Activated CD8-positive, alpha-beta memory T cell treated with anti-CD3 and anti-CD28 coated beads, Interleukin-2, amount 50 U/mL, for 1 hour (primary cell): ENCODE results near the gene LRRC25.

Experiments used
- DNase-seq: peaks from one replicate; pipeline ENCODE4 v3.0.0-alpha.2; 2020; ENCODE audit errors: extremely low read depth

Gene LRRC25

GRCh38 chr19:18435842-18436670, 38.6 kb upstream of the LRRC25 start:
- DNase-seq: no peak

DNA sequence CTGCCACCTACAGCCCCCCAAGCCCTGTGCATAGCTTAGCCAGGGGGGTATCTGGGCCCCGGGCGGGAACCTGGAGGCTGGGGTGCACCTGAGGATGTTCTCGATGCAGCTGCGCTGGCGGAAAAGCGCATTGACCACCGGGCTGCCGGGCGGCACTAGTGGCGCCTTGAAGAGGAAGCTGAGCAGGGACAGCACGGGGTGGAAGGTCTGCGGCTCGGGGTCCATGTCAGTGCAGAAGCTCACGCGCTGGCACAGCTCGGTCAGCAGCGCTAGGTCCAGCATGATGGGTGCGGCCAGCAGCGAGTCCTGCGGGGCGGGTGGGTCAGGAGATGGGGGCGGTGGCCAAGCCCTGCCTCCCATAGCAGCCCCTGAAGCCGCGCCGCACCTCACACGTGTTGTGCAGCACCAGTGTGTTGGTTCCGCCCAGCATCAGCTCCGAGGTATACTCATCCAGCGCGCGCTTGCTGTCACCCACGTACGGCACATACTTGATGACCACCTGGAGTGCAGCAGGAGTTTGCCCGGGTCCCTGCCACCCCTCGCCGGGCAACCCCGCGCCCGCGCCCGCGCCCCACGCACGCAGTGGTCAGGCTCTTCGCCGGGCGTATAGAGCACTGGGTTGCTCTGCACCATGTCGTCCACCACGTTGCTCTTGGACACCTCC, 37.9 kb upstream of the LRRC25 start:
- DNase-seq: no peak

GRCh38 chr19:18434411-18435175, 37.2 kb upstream of the LRRC25 start:
- no peak for DNase-seq

DNA sequence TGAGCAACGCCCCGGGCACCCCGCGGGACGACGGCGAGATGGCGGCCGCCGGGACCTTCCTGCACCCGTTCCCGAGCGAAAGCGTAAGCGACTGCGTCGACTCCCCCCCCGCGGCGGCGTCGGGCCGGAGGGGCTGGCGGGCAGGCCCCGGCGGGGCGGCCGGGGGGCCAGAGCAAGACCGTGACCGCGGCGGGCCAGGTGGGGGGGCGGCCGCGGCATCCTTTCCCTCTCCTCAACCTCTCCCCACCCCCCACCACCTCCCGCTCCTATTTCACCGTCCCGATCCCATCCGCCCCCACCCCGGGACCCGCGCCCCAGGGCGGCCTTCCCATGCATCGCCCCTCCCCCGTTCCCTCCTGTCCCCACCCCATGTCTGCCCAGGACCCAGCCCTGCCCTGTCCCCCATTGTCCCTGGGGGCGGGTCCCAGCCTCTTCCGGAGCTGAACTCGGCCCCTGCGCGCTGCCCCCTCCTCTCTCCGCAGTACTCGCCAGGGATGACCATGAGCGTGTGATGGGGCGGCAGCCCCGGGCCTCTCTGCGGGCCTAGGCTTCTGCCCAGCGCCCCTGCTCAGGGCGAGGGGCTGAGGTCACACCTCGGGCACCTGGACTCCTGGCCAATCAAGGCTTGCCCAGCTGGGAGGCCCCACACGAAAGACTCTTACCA, 36.4 kb upstream of the LRRC25 start:
- DNase-seq: no peak

DNA sequence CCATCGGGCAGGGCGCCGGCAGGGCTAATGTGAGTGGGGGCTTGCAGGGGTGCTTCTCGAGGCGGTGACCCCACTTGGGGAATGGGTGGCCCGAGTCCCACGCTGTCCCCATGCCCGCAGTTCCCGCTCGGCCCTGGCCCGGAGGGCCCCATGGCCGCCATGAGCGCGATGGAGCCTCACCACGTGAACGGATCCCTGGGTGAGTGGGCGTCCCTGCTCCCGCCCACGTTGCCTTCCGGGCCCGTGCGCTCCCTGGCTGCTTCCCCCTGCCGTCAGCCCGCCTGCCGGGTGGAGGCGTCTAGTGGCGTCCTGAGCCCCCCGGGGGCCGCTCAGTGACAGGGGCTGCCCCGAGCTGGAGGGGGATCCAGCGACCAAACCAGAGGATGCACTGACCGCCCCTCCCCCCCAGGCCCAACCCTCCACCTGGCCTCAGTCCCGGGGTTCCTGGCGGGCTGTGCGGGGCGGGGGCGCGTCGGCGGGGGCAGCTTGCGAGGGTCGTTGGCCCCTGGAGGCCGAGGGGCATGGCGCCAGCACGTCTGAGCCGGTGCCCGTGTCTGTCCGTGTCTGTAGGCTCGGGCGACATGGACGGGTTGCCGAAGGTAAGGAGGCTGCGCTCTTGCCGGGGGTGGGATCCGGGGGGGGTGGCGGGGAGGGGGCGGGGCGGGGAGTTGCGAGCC, 35.7 kb upstream of the LRRC25 start:
- no peak for DNase-seq

DNA sequence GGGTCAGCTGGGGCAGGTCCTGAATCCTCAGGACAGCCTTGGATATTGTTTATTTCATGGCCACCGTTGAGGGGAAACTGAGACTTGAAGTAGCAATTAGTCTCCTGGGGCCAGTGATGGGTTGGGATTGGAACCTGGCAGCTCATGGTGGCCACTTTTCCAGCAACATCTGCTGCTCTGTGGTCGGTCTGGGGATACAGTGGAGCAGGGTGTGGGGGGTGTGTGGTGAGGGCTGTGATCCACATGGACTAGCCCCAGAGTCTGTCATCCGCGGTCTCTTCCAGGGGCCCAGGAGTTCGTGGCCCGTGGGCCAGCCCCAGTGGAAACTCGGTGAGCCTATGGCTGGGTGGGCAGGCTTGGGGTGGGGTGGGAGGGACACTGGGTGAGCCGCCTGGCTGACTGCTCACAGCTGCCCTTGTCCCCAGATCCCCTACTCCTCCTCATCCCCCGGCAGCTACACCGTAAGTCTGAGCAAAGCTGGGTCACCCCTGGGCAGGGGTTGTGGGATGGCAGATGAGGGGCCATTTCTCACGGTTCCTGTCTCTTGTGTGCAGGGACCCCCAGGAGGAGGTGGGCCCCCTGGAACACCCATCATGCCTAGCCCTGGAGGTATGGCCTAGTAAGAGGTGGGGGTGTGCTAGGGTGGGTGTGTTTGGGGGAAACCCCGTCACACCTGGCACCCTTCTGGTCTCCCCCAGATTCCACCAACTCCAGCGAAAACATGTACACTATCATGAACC, 35.0 kb upstream of the LRRC25 start:
- DNase-seq: no peak

DNA sequence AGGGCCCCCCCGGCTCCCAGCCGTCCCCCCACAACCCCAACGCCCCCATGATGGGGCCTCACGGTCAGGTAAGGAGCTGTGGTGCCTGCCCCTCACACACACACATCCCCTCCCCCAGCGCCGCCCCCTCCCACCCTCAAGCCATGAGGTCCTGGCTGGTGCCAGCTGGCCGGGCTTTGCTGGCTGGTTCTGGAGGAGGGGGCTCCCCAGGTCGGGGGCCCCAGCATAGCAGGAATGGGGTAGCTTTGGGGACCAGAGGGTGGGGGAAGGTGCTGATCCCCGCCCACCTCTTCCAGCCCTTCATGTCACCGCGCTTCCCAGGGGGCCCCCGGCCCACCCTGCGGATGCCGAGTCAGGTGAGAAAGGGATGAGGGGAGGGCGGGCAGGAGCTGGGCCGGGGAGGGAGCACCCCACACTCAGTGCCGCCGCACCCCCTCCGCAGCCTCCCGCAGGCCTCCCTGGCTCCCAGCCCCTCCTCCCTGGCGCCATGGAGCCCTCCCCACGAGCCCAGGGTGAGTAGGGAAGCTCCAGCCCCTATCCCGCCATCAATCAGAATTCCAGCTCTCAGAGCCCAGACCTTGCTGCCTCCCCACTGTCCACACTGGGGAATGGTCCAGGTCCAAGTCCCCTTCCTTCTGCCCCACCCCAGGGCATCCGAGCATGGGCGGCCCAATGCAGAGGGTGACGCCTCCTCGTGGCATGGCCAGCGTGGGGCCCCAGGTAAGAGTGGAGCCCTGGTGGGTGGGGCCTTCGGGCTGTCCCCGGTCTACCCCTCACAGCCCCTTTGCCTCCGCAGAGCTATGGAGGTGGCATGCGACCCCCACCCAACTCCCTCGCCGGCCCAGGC, 34.2 kb upstream of the LRRC25 start:
- no peak for DNase-seq

- DNase-seq: no peak
Measured at GRCh38 chr19:18430417-18431144, 33.2 kb upstream of the LRRC25 start.

- no peak for DNase-seq
Measured at GRCh38 chr19:18429717-18430416, 32.4 kb upstream of the LRRC25 start.

DNA sequence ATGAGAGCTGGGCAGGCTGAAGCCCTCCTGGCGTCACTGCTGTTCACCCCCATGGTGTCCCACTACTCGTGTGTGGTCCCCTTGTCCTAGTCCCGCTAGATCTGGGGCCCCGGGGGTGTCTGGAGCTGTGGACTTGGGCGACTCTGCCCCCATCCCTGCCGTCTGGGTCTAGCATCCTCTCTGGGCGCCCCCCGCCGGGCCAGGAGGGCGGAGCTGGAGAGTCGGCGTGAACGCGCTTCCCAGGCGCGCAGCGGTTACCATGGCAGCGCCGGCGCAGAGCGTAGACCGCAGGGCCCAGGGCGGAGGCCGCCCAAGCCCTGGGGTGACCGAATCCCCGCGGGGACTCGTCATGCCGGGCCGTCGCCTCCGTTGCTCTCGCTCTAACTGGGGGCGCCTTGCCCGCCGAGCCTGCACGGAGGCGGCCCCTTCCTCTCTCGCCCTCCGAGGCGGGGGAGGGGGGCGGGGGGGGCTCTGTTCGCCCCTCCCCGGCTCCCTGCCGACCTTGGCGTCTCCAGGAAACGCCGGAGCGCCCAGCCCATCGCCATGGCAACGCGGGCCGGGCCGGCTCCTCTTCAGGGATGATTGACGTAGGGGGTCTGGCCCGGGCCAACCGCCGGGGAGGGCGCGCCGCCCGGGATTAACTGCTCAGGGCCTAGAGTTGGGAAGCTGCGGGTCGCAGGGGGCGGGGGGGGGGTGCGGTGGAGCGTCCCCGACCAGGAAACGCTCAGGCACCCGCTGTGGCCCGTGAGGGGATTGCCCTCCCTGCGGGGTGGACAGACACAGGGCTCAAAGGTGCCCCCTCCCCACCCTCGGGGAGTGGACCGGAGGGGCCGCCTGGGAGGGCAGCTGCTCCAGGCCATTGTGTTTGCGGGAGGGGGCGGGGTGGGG, 31.6 kb upstream of the LRRC25 start:
- DNase-seq: peak; percentile 60

DNA sequence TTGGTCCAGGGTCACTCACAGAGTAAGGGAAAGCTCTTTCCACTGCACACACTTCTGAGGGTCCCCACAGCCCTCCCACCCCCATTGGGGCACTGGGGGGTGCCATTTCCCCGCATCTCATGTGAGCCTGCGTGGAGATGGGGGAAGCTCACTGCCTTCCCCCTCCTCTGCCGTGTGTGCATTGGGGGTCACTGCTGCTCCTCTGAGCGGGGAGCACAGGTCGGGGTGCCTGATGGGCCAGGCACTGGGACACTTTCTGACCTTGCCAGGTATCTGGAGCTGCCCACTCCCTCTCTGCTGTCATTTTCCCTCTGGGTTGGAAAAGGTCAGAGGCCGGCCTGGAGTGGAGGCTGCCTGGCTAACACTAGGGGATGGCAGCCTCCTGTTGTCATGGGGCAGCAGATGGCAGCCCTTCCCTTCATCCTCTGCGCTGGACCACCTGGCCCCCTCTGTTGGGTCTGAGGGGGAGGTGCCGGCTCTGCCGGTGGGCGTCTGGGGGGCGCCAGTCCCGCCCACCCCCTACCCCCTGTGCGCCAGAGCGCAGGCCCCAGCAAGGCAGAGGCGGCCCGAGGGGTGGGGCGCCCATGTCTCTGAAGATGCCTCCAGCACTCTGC, 30.9 kb upstream of the LRRC25 start:
- no peak for DNase-seq

GRCh38 chr19:18427743-18428113, 30.3 kb upstream of the LRRC25 start:
- no peak for DNase-seq

DNA sequence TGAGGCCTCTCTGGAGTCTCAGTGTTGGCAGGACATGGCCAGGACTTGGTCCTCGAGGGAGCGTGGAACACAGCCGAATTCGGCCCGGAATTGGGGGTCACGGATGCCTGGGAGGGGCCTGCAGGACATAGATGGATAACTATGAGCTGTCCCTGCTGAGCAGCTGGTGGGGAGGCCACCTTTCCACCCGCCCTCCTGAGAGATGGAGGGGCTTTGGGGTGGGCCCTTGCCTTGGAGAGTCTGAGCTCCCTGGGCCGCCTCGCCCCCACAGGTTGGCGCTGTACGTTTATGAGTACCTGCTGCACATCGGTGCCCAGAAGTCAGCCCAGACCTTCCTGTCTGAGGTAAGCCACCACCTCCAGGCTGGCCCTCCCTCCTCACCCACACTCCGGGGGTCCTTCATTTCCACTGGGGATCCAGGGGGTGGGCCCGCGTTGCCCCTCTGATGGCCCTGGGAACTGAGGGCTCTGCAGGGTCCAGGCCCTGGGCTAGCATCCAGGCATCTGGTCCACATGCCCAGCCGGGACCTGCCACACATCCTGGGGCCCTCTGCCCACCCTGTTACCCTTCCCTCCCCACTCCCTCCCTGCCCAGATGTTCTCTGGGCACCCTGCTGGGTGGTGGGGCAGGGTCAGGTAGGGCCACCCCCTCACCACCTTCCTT, 29.8 kb upstream of the LRRC25 start:
- DNase-seq: no peak

DNA sequence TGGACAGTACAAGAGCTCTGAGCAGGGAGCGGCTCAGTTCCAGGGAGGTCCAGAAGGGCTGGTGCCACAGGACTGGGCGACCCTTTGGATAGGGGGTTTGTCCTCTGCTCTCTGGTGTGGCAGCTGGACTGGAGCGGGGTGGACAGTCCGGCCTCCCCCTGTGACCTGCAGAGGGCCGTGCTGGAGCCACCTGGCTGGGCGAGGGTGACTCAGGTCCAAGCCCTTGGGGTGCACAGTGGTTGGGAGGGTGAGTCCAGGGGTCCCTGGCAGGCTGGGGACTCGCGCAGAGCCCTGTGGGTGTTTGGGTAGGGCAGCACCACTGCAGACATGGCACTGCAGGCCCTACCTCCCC, 29.0 kb upstream of the LRRC25 start:
- no peak for DNase-seq

- DNase-seq: no peak
Measured at GRCh38 chr19:18425515-18426415, 28.3 kb upstream of the LRRC25 start.
